Measurements from ENCODE around the gene KMO.

Gene KMO

GRCh38 chr1:241485554-241485992, 46.6 kb upstream of the KMO start:
- no peak overlapping the region for H3K27ac ChIP-seq (replicated peaks)
- no peak overlapping the region for H3K4me3 ChIP-seq (replicated peaks; ENCODE audit: insufficient read depth, low read length)
- no peak for DNase-seq (ENCODE audit: low read depth in 1 of 2, low spot score in 1 of 2)
- H3K27me3 ChIP-seq (ENCODE audit: insufficient read depth, poor library complexity, severe bottlenecking) = no peaks in the 10 kb centered on the region
- TF ChIP-seq POLR2AphosphoS5 (IDR thresholded peaks at IDR 0.05; ENCODE audit: low read depth) = no peak
- TF ChIP-seq SPI1 (IDR thresholded peaks at IDR 0.05; ENCODE audit: borderline replicate concordance, low read depth) = no peak
- TF ChIP-seq, protein P1, sequence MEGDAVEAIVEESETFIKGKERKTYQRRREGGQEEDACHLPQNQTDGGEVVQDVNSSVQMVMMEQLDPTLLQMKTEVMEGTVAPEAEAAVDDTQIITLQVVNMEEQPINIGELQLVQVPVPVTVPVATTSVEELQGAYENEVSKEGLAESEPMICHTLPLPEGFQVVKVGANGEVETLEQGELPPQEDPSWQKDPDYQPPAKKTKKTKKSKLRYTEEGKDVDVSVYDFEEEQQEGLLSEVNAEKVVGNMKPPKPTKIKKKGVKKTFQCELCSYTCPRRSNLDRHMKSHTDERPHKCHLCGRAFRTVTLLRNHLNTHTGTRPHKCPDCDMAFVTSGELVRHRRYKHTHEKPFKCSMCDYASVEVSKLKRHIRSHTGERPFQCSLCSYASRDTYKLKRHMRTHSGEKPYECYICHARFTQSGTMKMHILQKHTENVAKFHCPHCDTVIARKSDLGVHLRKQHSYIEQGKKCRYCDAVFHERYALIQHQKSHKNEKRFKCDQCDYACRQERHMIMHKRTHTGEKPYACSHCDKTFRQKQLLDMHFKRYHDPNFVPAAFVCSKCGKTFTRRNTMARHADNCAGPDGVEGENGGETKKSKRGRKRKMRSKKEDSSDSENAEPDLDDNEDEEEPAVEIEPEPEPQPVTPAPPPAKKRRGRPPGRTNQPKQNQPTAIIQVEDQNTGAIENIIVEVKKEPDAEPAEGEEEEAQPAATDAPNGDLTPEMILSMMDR (IDR thresholded peaks at IDR 0.05; ENCODE audit: insufficient read depth, low read length) = peak; percentile 55
- TF ChIP-seq GABPA (IDR thresholded peaks at IDR 0.05; ENCODE audit: low read depth) = no peak

GRCh38 chr1:241488739-241489138, 43.4 kb upstream of the KMO start:
- no peak overlapping the region for H3K4me3 ChIP-seq (replicated peaks; ENCODE audit: insufficient read depth, low read length)
- no peaks in the 10 kb centered on the region for H3K27me3 ChIP-seq (ENCODE audit: insufficient read depth, poor library complexity, severe bottlenecking)
- no peak overlapping the region for H3K27ac ChIP-seq (replicated peaks)
- DNase-seq (ENCODE audit: low read depth in 1 of 2, low spot score in 1 of 2) = no peak
- TF ChIP-seq POLR2AphosphoS5 (IDR thresholded peaks at IDR 0.05; ENCODE audit: low read depth) = no peak
- no peak for TF ChIP-seq REST (IDR thresholded peaks at IDR 0.05; ENCODE audit: insufficient replicate concordance, low read depth)
- TF ChIP-seq, protein P1 (IDR thresholded peaks at IDR 0.05; ENCODE audit: insufficient read depth, low read length) = no peak
- no peak for TF ChIP-seq SPI1 (IDR thresholded peaks at IDR 0.05; ENCODE audit: borderline replicate concordance, low read depth)
- no peak for TF ChIP-seq GABPA (IDR thresholded peaks at IDR 0.05; ENCODE audit: low read depth)

DNA sequence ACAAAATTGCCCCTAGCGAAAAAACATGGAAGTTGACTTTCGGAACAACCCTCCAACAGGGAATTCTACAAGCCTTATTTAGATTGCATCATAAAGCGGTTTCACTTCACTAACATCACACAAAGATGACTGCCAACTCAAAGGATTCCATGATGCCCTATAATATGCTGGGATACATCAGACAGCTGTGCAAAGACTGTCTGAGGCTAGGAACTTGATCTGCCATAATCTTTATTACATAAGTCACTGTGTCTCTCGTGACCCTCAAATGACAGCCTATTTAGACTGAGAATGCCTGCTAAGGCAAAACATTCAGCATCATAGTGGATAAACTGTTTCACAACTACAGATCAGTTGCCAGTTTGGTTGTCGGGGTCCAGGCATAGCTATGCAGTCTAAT, 36.4 kb upstream of the KMO start:
- Histone ChIP-seq H3K4me3 (replicated peaks; ENCODE audit: insufficient read depth, low read length) (no peak overlapping the region), H3K27ac (replicated peaks) (no peak overlapping the region), H3K27me3 (ENCODE audit: insufficient read depth, poor library complexity, severe bottlenecking) (no peaks in the 10 kb centered on the region)
- DNase-seq (ENCODE audit: low read depth in 1 of 2, low spot score in 1 of 2) = no peak
- no peak for TF ChIP-seq POLR2AphosphoS5 (IDR thresholded peaks at IDR 0.05; ENCODE audit: low read depth)
- TF ChIP-seq, protein P1 (IDR thresholded peaks at IDR 0.05; ENCODE audit: insufficient read depth, low read length) = no peak
- no peak for TF ChIP-seq GABPA (IDR thresholded peaks at IDR 0.05; ENCODE audit: low read depth)
- no peak for TF ChIP-seq REST (IDR thresholded peaks at IDR 0.05; ENCODE audit: insufficient replicate concordance, low read depth)
- TF ChIP-seq SPI1 (IDR thresholded peaks at IDR 0.05; ENCODE audit: borderline replicate concordance, low read depth) = no peak

- DNase-seq (ENCODE audit: low read depth in 1 of 2, low spot score in 1 of 2) = no peak
- no peak overlapping the region for H3K27ac ChIP-seq (replicated peaks)
- no peaks in the 10 kb centered on the region for H3K27me3 ChIP-seq (ENCODE audit: insufficient read depth, poor library complexity, severe bottlenecking)
- TF ChIP-seq REST (IDR thresholded peaks at IDR 0.05; ENCODE audit: insufficient replicate concordance, low read depth) (no peak), POLR2AphosphoS5 (IDR thresholded peaks at IDR 0.05; ENCODE audit: low read depth) (no peak)
- TF ChIP-seq, protein P1 (IDR thresholded peaks at IDR 0.05; ENCODE audit: insufficient read depth, low read length) = peak; percentile 36
- H3K4me3 ChIP-seq (replicated peaks; ENCODE audit: insufficient read depth, low read length) = no peak overlapping the region
Observed at GRCh38 chr1:241499910-241500309, 32.3 kb upstream of the KMO start.
